Body of pancreas (tissue), 4 donors: ENCODE measurements around the gene ERBB2. TPM values are rescaled to one million over a fixed set of nuclear protein-coding genes. Genes with fewer than 3 reads are reported as not detected.
A peak's percentile ranks its signal among the peaks of the same experiment; 100 is the strongest.

Source experiments
- ATAC-seq: fragments of 150-250 bp; one replicate; pipeline ENCODE4 v1.9.1; 2016
- DNase-seq, 4 donors: peaks; one replicate each; pipeline ENCODE4 v3.0.0-alpha.2; 2019
- H3K27ac ChIP-seq, 4 donors: fragments of 200-600 bp; sonication (generic); 1 replicate in 3 of 4; 2 replicates in 1 of 4; pipeline versions ENCODE4 v1.5.1 to v1.6.1; 2016 to 2019; ENCODE audit warnings: mild to moderate bottlenecking in 1 of 4, mixed read lengths in 1 of 4, moderate library complexity in 1 of 4
- H3K27me3 ChIP-seq, 2 donors: fragments of 200-600 bp; sonication (generic); one replicate each; pipeline ENCODE4 v1.6.0; 2016; ENCODE audit warnings: mild to moderate bottlenecking in 1 of 2
- H3K36me3 ChIP-seq, 2 donors: fragments of 200-600 bp; sonication (generic); replicated peaks in 1 of 2; 2 replicates each; pipeline ENCODE4 v1.5.1; 2016; ENCODE audit warnings: low read depth in 2 of 2; ENCODE audit not compliant: insufficient read depth in 1 of 2
- H3K4me1 ChIP-seq: fragments of 200-600 bp; sonication (generic); one replicate; pipeline ENCODE4 v1.6.0; 2016
- H3K4me3 ChIP-seq, 2 donors: fragments of 200-600 bp; sonication (generic); 1 replicate in 1 of 2; 2 replicates in 1 of 2; pipeline ENCODE4 v1.5.1; 2016 to 2019
- H3K9me3 ChIP-seq, 3 donors: fragments of 200-600 bp; sonication (generic); 1 replicate in 2 of 3; 2 replicates in 1 of 3; pipeline ENCODE4 v1.5.1; 2016
- POLR2A ChIP-seq, 3 donors: fragments of 450-650 bp; IDR thresholded peaks; one replicate each; pipeline ENCODE4 v1.6.1; 2016; ENCODE audit warnings: antibody characterized with exemption in 3 of 3, mild to moderate bottlenecking in 2 of 3
- WGBS, 2 donors: methylation state at CpG; one replicate each; pipeline ENCODE4 v1.1.5; 2017; 5-methylcytosine and 5-hydroxymethylcytosine counted together
- intact Hi-C: fragments of 100-400 bp; cut with DNase I; formaldehyde crosslinking; loops from one replicate; pipeline ENCODE4 v1.15.1; 2023
- total RNA-seq, 2 donors: library from RNA; depleted of rRNA; stranded (reverse); fragments of >200 nt; gene quantifications; one replicate each; pipeline ENCODE4 v1.1.0, GENCODE V29; 2016
- TF ChIP-seq, protein P1 (sequence below), 7 experiments: fragments of 450-650 bp in 4 of 7; fragments of 200-600 bp in 3 of 7; sonication (generic) in 3 of 7; IDR thresholded peaks; one replicate each; pipeline ENCODE4 v1.5.1; 2016 to 2019; ENCODE audit warnings: antibody characterized with exemption in 7 of 7

Gene ERBB2
- total RNA-seq: 10 to 100 TPM; 52.4 to 65.3 TPM

DNA sequence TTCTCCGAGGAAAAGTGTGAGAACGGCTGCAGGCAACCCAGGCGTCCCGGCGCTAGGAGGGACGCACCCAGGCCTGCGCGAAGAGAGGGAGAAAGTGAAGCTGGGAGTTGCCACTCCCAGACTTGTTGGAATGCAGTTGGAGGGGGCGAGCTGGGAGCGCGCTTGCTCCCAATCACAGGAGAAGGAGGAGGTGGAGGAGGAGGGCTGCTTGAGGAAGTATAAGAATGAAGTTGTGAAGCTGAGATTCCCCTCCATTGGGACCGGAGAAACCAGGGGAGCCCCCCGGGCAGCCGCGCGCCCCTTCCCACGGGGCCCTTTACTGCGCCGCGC lies at the start of gene ERBB2:
Gene ERBB2 (plus strand): TSS at position 247 of the 330 bp plus-strand sequence. CDS start 175 bp downstream, outside the sequence.
- intact Hi-C loops: no loop called here
- H3K9me3 ChIP-seq: no peaks in the 10 kb centered on the region
- H3K4me1 ChIP-seq: peaks cover 56% of the 10 kb centered on the region
- peak within 1 kb of the TSS; percentile 90 to 96 for H3K4me3 ChIP-seq
- peak; percentile 73 to 84 (median 82) for DNase-seq
- peak; percentile 63 to 86 (median 86) for TF ChIP-seq POLR2A (IDR thresholded peaks at IDR 0.05)
- TF ChIP-seq, protein P1, sequence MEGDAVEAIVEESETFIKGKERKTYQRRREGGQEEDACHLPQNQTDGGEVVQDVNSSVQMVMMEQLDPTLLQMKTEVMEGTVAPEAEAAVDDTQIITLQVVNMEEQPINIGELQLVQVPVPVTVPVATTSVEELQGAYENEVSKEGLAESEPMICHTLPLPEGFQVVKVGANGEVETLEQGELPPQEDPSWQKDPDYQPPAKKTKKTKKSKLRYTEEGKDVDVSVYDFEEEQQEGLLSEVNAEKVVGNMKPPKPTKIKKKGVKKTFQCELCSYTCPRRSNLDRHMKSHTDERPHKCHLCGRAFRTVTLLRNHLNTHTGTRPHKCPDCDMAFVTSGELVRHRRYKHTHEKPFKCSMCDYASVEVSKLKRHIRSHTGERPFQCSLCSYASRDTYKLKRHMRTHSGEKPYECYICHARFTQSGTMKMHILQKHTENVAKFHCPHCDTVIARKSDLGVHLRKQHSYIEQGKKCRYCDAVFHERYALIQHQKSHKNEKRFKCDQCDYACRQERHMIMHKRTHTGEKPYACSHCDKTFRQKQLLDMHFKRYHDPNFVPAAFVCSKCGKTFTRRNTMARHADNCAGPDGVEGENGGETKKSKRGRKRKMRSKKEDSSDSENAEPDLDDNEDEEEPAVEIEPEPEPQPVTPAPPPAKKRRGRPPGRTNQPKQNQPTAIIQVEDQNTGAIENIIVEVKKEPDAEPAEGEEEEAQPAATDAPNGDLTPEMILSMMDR (IDR thresholded peaks at IDR 0.05): no peak
- ATAC-seq: peak; percentile 84
- WGBS, 2 donors: 1 to 4% methylated on average over 11 to 20 of the region's 20 CpGs
- no peaks in the 10 kb centered on the region for H3K27me3 ChIP-seq
- no peaks in the 10 kb centered on the region for H3K36me3 ChIP-seq
- H3K27ac ChIP-seq: peak within 1 kb of the TSS; percentile 81 to 97 (median 94)

DNA sequence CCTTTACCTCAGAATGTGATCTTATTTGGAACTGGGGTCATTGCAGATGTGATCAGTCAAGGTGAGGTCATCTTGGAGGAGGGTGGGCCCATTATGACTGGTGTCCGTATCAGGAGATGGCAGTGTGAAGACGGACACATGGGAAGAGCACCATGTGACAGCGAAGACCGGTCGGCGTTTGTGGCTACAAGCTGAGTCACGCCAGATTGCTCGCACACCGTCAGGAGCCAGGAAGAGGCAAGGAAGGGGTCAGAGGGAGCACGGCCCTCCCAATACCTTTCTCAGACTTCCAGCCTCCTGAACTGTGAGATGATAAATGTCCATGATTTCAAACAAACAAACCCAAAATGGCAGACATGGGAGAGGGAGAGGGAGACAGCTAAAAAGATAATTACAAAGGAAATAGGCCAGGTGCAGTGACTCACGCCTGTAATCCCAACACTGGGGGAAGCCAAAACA lies 49.7 kb upstream of the ERBB2 start:
- DNase-seq: no peak
- Histone ChIP-seq H3K27me3 (no peaks in the 10 kb centered on the region), H3K27ac (no peak overlapping the region), H3K9me3 (no peaks in the 10 kb centered on the region), H3K4me3 (no peak overlapping the region), H3K4me1 (peaks cover 6% of the 10 kb centered on the region), H3K36me3 (no peaks in the 10 kb centered on the region)
- intact Hi-C loops: no loop called here
- no peak for ATAC-seq
- 88 to 89% methylated on average over 11 of the region's 11 CpGs for WGBS, 2 donors
- TF ChIP-seq, protein P1 (IDR thresholded peaks at IDR 0.05): no peak
- no peak for TF ChIP-seq POLR2A (IDR thresholded peaks at IDR 0.05)

DNA sequence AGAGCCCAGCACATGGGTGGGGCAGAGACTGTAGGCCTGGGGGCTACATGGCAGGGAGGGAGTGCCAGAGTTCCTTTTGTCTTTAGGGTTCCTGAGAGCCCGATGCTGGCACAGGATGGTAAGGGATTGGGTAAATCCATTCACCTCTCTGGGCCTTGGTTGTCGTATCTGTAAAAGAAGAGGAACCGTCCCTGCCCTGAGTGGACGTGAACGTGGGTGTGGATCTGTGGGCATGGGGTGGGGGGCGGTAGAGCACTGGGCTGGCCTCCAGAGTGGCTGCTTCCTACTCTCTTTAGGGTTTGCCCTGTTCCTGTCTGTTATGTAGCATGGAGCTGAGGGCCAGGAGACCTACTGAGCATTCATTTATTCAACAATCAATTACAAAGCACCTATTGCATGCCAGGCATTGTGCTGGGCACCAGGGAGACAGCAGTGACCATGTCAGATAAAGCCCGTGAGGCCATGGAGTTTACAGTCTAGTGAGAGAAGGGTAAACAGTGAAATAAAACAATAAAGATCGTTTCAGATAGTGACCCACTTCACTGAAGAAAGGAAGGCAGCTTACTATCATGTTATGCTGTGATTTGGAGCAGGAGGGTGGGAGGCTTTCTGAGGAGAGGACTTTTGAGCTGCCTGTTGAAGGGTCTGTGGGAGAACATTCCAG lies 47.8 kb upstream of the ERBB2 start:
- WGBS, 2 donors: 52 to 57% methylated on average over 8 of the region's 8 CpGs

DNA sequence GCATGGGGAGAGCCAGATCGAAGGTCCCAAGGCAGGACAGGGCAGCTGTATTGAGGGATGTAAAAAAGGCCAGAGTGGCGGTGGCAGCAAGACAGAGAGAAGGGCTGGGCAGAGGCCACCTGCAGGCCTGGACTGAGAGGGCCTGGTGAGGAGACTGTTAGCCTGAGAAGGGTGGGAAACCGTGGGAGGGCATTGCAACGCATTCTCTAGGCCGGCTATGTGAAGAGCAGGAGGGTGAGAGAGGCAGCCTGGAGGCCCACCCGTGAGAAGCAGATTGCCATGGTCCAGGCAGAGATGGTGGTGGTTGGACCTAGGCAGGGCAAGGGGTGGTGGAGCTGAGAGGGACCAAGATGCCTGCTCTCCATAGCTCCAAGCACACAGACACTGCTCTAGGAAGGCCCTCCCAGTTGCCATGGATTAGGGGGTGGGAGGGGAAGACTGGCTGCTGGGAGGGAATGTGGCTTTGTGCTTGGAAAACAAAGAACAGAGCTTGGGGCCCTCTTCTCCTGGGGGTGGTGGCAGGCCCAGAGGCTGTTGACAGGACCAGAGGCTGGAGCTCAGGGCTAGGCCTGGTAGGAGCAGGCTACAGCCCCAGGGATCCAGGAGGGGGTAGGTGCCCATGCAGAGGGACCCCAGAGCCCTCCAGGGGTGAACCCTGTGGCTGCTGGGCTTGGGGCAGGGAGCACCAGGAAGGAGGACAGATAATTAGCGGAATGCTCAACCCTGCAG lies 47.1 kb upstream of the ERBB2 start:
- ATAC-seq (peak; percentile 13), DNase-seq (no peak)
- Histone ChIP-seq H3K4me3 (no peak overlapping the region), H3K27ac (no peak overlapping the region), H3K4me1 (peaks cover 6% of the 10 kb centered on the region), H3K9me3 (no peaks in the 10 kb centered on the region), H3K27me3 (no peaks in the 10 kb centered on the region), H3K36me3 (no peaks in the 10 kb centered on the region)
- WGBS, 2 donors: 67 to 74% methylated on average over 6 to 7 of the region's 7 CpGs
- intact Hi-C loops: no loop called here
- TF ChIP-seq, protein P1 (IDR thresholded peaks at IDR 0.05): no peak
- no peak for TF ChIP-seq POLR2A (IDR thresholded peaks at IDR 0.05)

More for the DNA sequence above, 47.8 kb upstream of the ERBB2 start:
- DNase-seq: no peak
- ATAC-seq: no peak
- Histone ChIP-seq H3K4me1 (peaks cover 6% of the 10 kb centered on the region), H3K27me3 (no peaks in the 10 kb centered on the region), H3K9me3 (no peaks in the 10 kb centered on the region), H3K36me3 (no peaks in the 10 kb centered on the region), H3K4me3 (no peak overlapping the region), H3K27ac (no peak overlapping the region)
- intact Hi-C loops: no loop called here
- no peak for TF ChIP-seq POLR2A (IDR thresholded peaks at IDR 0.05)
- TF ChIP-seq, protein P1 (IDR thresholded peaks at IDR 0.05): no peak
